NCI-H2107 (cell line): ENCODE measurements around the gene CSNK1G1.
"Not testable (repeated sequence)": the region's sequence is repeated elsewhere in the genome, so short reads cannot be mapped to it uniquely, and the experiment has no call there.

Source experiments
- DNase-seq: peaks from one replicate; lab custom pipeline; 2025; lab: John Stamatoyannopoulos, UW

Gene CSNK1G1

GRCh38 chr15:64355944-64356709 is at the start of gene CSNK1G1:
CSNK1G1 (minus strand) TSS chr15:64356173; CDS start chr15:64300499, 55,674 bp downstream.
- DNase-seq: peak; percentile 79

GRCh38 chr15:64400583-64400982 is 44.6 kb upstream of the CSNK1G1 start:
- no peak for DNase-seq

- DNase-seq: no peak
These were observed 42.6 kb upstream of the CSNK1G1 start for GRCh38 chr15:64398575-64398974.

- no peak for DNase-seq
These were observed 40.8 kb upstream of the CSNK1G1 start for GRCh38 chr15:64396789-64397188.

- DNase-seq: not testable (repeated sequence)
These were observed 36.5 kb upstream of the CSNK1G1 start for GRCh38 chr15:64392471-64392870.

GRCh38 chr15:64389036-64389435 is 33.1 kb upstream of the CSNK1G1 start:
- no peak for DNase-seq

- peak; percentile 86 for DNase-seq
These were observed 31.7 kb upstream of the CSNK1G1 start, which contains the start of gene TRIP4 for GRCh38 chr15:64387562-64388168. TRIP4 (plus strand) TSS chr15:64387836; CDS start chr15:64387864, 28 bp downstream.

- no peak for DNase-seq
These were observed 30.3 kb upstream of the CSNK1G1 start for GRCh38 chr15:64386291-64386690.

- no peak for DNase-seq
These were observed 27.8 kb upstream of the CSNK1G1 start for GRCh38 chr15:64383760-64384159.

- DNase-seq: peak; percentile 72
These were observed 25.2 kb upstream of the CSNK1G1 start, which contains the start of gene PCLAF for GRCh38 chr15:64381000-64381751. PCLAF (minus strand) TSS chr15:64381441; CDS start chr15:64381371, 70 bp downstream.

GRCh38 chr15:64380130-64380870 is 24.3 kb upstream of the CSNK1G1 start:
- DNase-seq: not testable (repeated sequence)

GRCh38 chr15:64379216-64379960 is 23.4 kb upstream of the CSNK1G1 start:
- no peak for DNase-seq

GRCh38 chr15:64373360-64373759 is 17.4 kb upstream of the CSNK1G1 start:
- no peak for DNase-seq

GRCh38 chr15:64371383-64371782 is 15.4 kb upstream of the CSNK1G1 start:
- not testable (repeated sequence) for DNase-seq

- no peak for DNase-seq
These were observed 13.2 kb upstream of the CSNK1G1 start for GRCh38 chr15:64369078-64369607.

- no peak for DNase-seq
These were observed 5.3 kb upstream of the CSNK1G1 start for GRCh38 chr15:64361259-64361658.

GRCh38 chr15:64356710-64357040 is 702 bp upstream of the CSNK1G1 start:
- DNase-seq: no peak

GRCh38 chr15:64355348-64355943 is 527 bp downstream of the CSNK1G1 start:
- DNase-seq: no peak

GRCh38 chr15:64354688-64355344 is 1.2 kb downstream of the CSNK1G1 start:
- no peak for DNase-seq

GRCh38 chr15:64351265-64351664 is 4.7 kb downstream of the CSNK1G1 start:
- DNase-seq: no peak
